Astrocyte (in vitro differentiated cells and primary cell): ENCODE results near the gene KIF3C.
"Not testable (repeated sequence)": the region's sequence is repeated elsewhere in the genome, so short reads cannot be mapped to it uniquely, and the experiment has no call there.

Source experiments
- EZH2 ChIP-seq: IDR thresholded peaks from 2 replicates; pipeline ENCODE4 v1.6.1; 2012; ENCODE audit warnings: mild to moderate bottlenecking, low read length, inconsistent platforms; ENCODE audit not compliant: insufficient read depth
- TF ChIP-seq, protein P1 (sequence below): IDR thresholded peaks from 2 replicates; pipeline ENCODE4 v1.5.1; 2011; ENCODE audit warnings: low read depth, mild to moderate bottlenecking, inconsistent platforms, low read length, moderate library complexity; ENCODE audit not compliant: insufficient read depth

DNA sequence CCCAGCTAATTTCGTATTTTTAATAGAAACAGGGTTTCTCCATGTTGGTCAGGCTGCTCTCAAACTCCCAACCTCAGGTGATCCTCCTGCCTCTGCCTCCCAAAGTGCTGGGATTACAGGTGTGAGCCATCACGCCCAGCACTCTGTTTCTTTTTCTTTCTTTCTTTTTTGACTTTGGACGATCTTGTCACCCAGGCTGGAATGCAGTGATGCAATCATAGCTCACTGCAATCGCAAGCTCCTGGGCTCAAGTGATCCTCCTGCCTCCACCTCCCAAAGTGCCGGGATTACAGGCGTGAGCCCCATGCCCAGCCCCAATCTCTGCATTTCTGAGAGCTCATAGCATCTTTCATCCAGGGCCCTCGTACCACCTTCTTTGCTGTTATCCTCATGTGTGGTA is 17.1 kb upstream of the KIF3C start:
- not testable (repeated sequence) for TF ChIP-seq EZH2
- TF ChIP-seq, protein P1, sequence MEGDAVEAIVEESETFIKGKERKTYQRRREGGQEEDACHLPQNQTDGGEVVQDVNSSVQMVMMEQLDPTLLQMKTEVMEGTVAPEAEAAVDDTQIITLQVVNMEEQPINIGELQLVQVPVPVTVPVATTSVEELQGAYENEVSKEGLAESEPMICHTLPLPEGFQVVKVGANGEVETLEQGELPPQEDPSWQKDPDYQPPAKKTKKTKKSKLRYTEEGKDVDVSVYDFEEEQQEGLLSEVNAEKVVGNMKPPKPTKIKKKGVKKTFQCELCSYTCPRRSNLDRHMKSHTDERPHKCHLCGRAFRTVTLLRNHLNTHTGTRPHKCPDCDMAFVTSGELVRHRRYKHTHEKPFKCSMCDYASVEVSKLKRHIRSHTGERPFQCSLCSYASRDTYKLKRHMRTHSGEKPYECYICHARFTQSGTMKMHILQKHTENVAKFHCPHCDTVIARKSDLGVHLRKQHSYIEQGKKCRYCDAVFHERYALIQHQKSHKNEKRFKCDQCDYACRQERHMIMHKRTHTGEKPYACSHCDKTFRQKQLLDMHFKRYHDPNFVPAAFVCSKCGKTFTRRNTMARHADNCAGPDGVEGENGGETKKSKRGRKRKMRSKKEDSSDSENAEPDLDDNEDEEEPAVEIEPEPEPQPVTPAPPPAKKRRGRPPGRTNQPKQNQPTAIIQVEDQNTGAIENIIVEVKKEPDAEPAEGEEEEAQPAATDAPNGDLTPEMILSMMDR: not testable (repeated sequence)
